ENCODE measurements around the gene SLC5A11. TPM values are rescaled to one million over a fixed set of nuclear protein-coding genes. Genes with fewer than 3 reads are reported as not detected.
A peak's percentile ranks its signal among the peaks of the same experiment; 100 is the strongest.
"Not testable (repeated sequence)": the region's sequence is repeated elsewhere in the genome, so short reads cannot be mapped to it uniquely, and the experiment has no call there.

The SLC5A11 gene
- total RNA-seq, 1 donor from 2014 or later, result 0.22 TPM

DNA sequence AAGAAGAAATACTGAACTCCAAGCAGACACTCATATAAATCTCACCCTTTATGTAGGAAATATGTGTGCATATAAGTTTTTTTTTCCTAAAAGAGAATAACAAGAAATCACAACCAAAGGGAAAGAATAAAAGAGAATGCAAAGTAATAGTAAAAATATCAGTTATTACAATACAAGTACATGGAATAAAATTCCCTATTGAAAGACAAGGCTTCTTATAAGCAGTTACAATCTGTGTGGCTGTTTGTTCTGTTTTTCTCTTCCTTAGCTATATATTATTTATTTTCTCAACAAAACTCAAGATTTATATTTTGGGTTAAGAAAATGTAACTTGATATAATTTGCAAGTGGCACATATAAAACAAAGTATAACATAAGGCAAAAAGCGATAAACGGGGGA lies 41.7 kb downstream of the SLC5A11 start:
- POLR2A ChIA-PET, result no interaction called here
- Mint-ChIP-seq H3K4me3 (no peak overlapping the region), H3K27ac (no peak overlapping the region), H3K36me3 (ENCODE audit: low read depth) (no peaks in the 10 kb centered on the region), H3K4me1 (no peaks in the 10 kb centered on the region), H3K9me3 (peaks cover 5% of the 10 kb centered on the region), H3K27me3 (peaks cover 12% of the 10 kb centered on the region)
- DNase-seq (no peak), ATAC-seq (ENCODE audit: low read depth) (no peak)
- intact Hi-C loops (cut with micrococcal nuclease), result no loop called here
- CTCF ChIA-PET, result no interaction called here
- TF ChIP-seq, protein P1, sequence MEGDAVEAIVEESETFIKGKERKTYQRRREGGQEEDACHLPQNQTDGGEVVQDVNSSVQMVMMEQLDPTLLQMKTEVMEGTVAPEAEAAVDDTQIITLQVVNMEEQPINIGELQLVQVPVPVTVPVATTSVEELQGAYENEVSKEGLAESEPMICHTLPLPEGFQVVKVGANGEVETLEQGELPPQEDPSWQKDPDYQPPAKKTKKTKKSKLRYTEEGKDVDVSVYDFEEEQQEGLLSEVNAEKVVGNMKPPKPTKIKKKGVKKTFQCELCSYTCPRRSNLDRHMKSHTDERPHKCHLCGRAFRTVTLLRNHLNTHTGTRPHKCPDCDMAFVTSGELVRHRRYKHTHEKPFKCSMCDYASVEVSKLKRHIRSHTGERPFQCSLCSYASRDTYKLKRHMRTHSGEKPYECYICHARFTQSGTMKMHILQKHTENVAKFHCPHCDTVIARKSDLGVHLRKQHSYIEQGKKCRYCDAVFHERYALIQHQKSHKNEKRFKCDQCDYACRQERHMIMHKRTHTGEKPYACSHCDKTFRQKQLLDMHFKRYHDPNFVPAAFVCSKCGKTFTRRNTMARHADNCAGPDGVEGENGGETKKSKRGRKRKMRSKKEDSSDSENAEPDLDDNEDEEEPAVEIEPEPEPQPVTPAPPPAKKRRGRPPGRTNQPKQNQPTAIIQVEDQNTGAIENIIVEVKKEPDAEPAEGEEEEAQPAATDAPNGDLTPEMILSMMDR (IDR thresholded peaks at IDR 0.05), result no peak

DNA sequence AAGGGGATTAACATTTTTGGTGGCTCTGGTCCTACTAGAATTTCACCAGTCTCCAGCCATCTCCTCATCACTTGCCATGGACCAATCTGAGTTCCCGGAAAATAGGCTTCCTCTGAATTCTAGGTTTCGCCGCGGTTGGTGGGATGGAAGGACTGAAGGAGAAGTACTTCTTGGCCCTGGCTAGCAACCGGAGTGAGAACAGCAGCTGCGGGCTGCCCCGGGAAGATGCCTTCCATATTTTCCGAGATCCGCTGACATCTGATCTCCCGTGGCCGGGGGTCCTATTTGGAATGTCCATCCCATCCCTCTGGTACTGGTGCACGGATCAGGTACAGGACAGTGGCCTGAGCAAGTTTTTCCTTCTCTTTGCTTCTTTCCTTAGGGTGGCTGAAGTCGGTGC lies 45.0 kb downstream of the SLC5A11 start:
- H3K4me1 Mint-ChIP-seq, result no peaks in the 10 kb centered on the region
- no peak overlapping the region for H3K4me3 Mint-ChIP-seq
- H3K27ac Mint-ChIP-seq, result no peak overlapping the region
- TF ChIP-seq, protein P1 (IDR thresholded peaks at IDR 0.05), result no peak
- intact Hi-C loops (cut with micrococcal nuclease), result no loop called here
- H3K27me3 Mint-ChIP-seq, result peaks cover 12% of the 10 kb centered on the region
- H3K36me3 Mint-ChIP-seq (ENCODE audit: low read depth), result no peaks in the 10 kb centered on the region
- peaks cover 5% of the 10 kb centered on the region for H3K9me3 Mint-ChIP-seq
- POLR2A ChIA-PET, result no interaction called here
- ATAC-seq (ENCODE audit: low read depth), result no peak
- CTCF ChIA-PET, result no interaction called here
- no peak for DNase-seq

DNA sequence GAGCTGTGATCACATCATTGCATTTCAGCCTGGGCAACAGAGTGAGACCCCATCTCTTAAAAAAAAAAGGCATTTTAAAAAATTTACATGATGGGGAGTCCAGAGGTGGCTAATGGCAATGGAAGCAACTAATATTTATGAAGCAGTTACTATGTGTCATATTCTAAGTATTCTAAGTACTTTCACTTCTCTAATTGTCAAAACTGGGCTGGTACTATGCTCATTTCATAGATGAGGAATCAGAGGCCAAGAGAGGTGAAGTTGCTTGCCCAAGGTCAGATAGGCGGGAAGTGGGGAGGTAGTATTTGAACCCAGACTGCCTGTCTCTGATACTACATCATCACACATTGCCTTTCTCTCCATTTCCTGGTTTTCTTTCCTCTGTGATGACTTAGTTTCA lies 50.7 kb downstream of the SLC5A11 start:
- intact Hi-C loops (cut with micrococcal nuclease), result no loop called here
- Mint-ChIP-seq H3K4me3 (no peak overlapping the region), H3K27me3 (no peaks in the 10 kb centered on the region), H3K36me3 (ENCODE audit: low read depth) (no peaks in the 10 kb centered on the region), H3K4me1 (peaks cover 5% of the 10 kb centered on the region), H3K27ac (no peak overlapping the region), H3K9me3 (peaks cover 4% of the 10 kb centered on the region)
- ATAC-seq (ENCODE audit: low read depth) (peak; percentile 74), DNase-seq (no peak)
- ChIA-PET POLR2A (no interaction called here), CTCF (no interaction called here)
- TF ChIP-seq, protein P1 (IDR thresholded peaks at IDR 0.05), result no peak

DNA sequence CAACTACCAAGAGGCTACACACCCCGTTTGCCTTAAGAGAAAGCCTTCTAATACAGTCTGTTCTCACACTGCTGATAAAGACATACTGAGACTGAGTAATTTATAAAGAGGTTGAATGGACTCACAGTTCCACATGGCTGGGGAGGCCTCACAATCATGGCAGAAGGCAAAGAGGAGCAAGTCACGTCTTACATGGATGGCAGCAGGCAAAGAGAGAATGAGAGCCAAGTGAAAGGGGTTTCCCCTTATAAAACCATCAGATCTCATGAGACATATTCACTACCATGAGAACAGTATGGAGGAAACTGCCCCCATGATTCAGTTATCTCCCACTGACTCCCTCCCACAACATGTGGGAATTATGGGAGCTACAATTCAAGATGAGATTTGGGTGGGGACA lies 51.8 kb downstream of the SLC5A11 start:
- H3K9me3 Mint-ChIP-seq; H3K4me1 Mint-ChIP-seq; ATAC-seq (ENCODE audit: low read depth); intact Hi-C loops (cut with micrococcal nuclease); CTCF ChIA-PET; POLR2A ChIA-PET; H3K36me3 Mint-ChIP-seq (ENCODE audit: low read depth); DNase-seq; H3K4me3 Mint-ChIP-seq; H3K27me3 Mint-ChIP-seq; H3K27ac Mint-ChIP-seq: not testable (repeated sequence)

DNA sequence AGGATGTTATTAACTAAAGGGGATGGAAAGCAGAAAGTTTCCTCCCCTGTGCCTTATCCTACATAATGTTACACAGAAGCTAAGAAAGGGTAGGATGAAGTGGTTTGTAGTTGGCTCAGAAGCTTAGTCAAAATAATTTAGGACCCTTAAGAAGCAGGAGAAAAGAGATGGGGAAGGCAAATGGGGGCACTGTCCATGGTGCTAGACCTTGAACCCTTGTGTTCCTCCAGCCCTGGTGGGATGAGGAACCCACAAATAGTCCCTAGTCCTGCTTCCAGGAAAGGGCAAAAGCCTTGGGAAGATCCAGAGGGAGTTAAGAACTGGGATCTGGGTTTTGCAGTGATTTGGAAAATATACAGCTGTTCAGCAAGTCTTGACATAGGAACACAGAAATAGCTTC lies 54.5 kb downstream of the SLC5A11 start:
- ChIA-PET CTCF (no interaction called here), POLR2A (no interaction called here)
- ATAC-seq (ENCODE audit: low read depth) (no peak), DNase-seq (no peak)
- intact Hi-C loops (cut with micrococcal nuclease), result no loop called here
- Mint-ChIP-seq H3K36me3 (ENCODE audit: low read depth) (no peaks in the 10 kb centered on the region), H3K27ac (no peak overlapping the region), H3K4me1 (peaks cover 5% of the 10 kb centered on the region), H3K27me3 (no peaks in the 10 kb centered on the region), H3K9me3 (peaks cover 7% of the 10 kb centered on the region), H3K4me3 (no peak overlapping the region)
- TF ChIP-seq, protein P1 (IDR thresholded peaks at IDR 0.05), result no peak

DNA sequence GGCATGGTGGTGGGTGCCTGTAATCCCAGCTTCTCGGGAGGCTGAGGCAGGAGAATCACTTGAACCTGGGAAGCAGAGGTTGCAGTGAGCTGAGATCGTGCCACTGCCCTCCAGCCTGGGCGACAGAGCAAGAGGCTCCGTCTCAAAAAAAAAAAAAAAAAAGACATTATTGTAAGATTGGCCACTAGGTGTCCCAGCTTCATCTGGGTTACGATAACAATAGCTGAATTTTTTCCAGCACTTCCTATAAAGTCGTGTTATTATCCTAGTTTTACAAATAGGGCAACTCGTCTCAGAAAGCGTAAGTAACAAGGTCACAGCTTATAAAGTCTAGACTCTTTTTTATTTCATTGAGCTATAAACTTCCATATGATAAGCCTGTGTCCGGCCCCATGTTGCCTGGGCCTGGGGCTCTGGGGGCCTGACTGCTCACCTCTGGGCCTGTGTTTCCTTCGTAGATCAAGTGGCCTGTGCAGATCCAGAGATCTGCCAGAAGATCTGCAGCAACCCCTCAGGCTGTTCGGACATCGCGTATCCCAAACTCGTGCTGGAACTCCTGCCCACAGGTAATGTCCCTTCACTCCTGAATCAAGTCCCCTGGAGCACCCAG lies 60.5 kb downstream of the SLC5A11 start:
- POLR2A ChIA-PET, result interaction anchor here (0.6 to 1.1 kb wide), 2 partner anchors 35 to 319 kb away, joined by 3 to 7 read pairs; no protein-coding TSS in a partner anchor

More for the DNA sequence above, 60.5 kb downstream of the SLC5A11 start:
- H3K4me1 Mint-ChIP-seq, result peaks cover 3% of the 10 kb centered on the region
- CTCF ChIA-PET, result interaction anchor here (0.6 to 1.6 kb wide), 4 partner anchors 29 to 372 kb away, joined by 3 to 18 read pairs (median 4); no protein-coding TSS in a partner anchor
- ATAC-seq (ENCODE audit: low read depth), result no peak
- H3K4me3 Mint-ChIP-seq, result no peak overlapping the region
- DNase-seq, result no peak
- TF ChIP-seq, protein P1 (IDR thresholded peaks at IDR 0.05), result no peak
- no peak overlapping the region for H3K27ac Mint-ChIP-seq
- intact Hi-C loops (cut with micrococcal nuclease), result no loop called here
- no peaks in the 10 kb centered on the region for H3K36me3 Mint-ChIP-seq (ENCODE audit: low read depth)
- H3K9me3 Mint-ChIP-seq, result peaks cover 3% of the 10 kb centered on the region
- H3K27me3 Mint-ChIP-seq, result no peaks in the 10 kb centered on the region

Measured in activated B cell treated with CpG ODN at 0.5 μM for 24 hours (primary cell).